Measurements from ENCODE around the gene PHTF2.

- TF ChIP-seq CTCF (IDR thresholded peaks at IDR 0.05; ENCODE audit: insufficient read depth, low read depth, low read length): no peak
- TF ChIP-seq EZH2 (IDR thresholded peaks at IDR 0.05; ENCODE audit: insufficient read depth, low read length): no peak
Observed at GRCh38 chr7:77843194-77843593, 44.6 kb downstream of the PHTF2 start.

Measured in astrocyte (in vitro differentiated cells and primary cell).